Measurements from ENCODE around the gene USP24. TPM values are rescaled to one million over a fixed set of nuclear protein-coding genes. Genes with fewer than 3 reads are reported as not detected.

The USP24 gene
- total RNA-seq, 1 experiment from 2014 or later: 35.3 TPM

DNA sequence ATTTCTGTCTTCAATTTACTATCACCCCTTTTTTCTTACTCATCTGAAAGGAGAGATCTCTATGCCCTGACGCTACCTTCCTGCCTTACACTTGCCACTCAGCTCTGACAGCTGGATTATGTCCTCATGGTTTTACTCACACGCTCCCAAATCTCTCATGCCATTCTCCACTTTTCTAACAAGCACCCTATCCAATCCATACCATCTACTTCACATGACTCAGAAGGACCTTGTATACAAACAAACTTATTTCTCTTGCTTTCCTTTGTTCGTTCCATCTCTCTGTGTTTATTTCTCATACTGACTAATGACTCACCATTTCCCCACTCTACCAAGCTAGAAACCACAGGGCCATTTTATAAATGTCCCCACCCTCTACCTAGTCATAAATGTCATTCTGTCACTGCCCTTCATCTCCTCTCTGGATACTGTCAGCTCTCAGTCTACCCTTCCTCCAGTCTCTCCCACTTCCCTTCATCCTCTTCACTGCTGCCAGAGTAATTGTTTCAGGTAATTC, 87.3 kb downstream of the USP24 start:
- Histone ChIP-seq H3K9ac (ENCODE audit: extremely low read depth, insufficient read length, low read length) (no peak overlapping the region), H2AK5ac (ENCODE audit: insufficient read length, low read length) (no peak overlapping the region), H4K20me1 (ENCODE audit: control insufficient read depth, insufficient read depth, insufficient read length) (no peaks in the 10 kb centered on the region), H4K91ac (ENCODE audit: insufficient read length, low read depth, low read length) (no peak overlapping the region), H2BK20ac (ENCODE audit: low read depth, low read length, poor library complexity, severe bottlenecking) (no peak overlapping the region), H4K5ac (ENCODE audit: insufficient read length, low read depth, low read length) (no peak overlapping the region), H3K27ac (ENCODE audit: insufficient read length, low read depth, low read length) (no peak overlapping the region), H2BK15ac (ENCODE audit: low read depth, low read length) (no peak overlapping the region), H2BK120ac (ENCODE audit: low read depth, low read length, poor library complexity, severe bottlenecking) (no peak overlapping the region), H3K4me1 (ENCODE audit: insufficient read depth, low read length) (no peaks in the 10 kb centered on the region), H3K4me2 (ENCODE audit: insufficient read depth, insufficient read length, low read length) (no peak overlapping the region), H2BK12ac (ENCODE audit: insufficient read length, low read depth, low read length) (no peak overlapping the region), H4K8ac (replicated peaks; ENCODE audit: insufficient read length, low read depth, low read length) (no peak overlapping the region), H3T11ph (ENCODE audit: low read length) (no peak overlapping the region), H3K4ac (ENCODE audit: low read depth, low read length) (no peak overlapping the region), H3K23ac (ENCODE audit: insufficient read length, low read depth, low read length) (no peak overlapping the region), H2AFZ (ENCODE audit: low read length) (no peak overlapping the region), H3K14ac (ENCODE audit: insufficient read depth, low read length) (no peak overlapping the region), H3K18ac (ENCODE audit: insufficient read length, low read depth, low read length) (no peak overlapping the region), H3K9me3 (ENCODE audit: control insufficient read depth, low read depth, low read length) (no peaks in the 10 kb centered on the region), H3K23me2 (ENCODE audit: insufficient read length, low read depth, low read length, poor library complexity, severe bottlenecking) (no peaks in the 10 kb centered on the region), H2BK5ac (ENCODE audit: insufficient read length, low read length) (no peak overlapping the region), H3K79me2 (ENCODE audit: insufficient read depth, low read length) (no peaks in the 10 kb centered on the region), H3K27me3 (ENCODE audit: insufficient read depth, low read length) (no peaks in the 10 kb centered on the region), H3K79me1 (ENCODE audit: insufficient read depth, low read depth, low read length, poor library complexity, severe bottlenecking) (no peaks in the 10 kb centered on the region), H3K56ac (ENCODE audit: insufficient read length, low read depth, low read length) (no peak overlapping the region)
- no peaks in the 10 kb centered on the region for H3K9me3 Mint-ChIP-seq
- no peaks in the 10 kb centered on the region for H3K4me1 Mint-ChIP-seq
- no peak overlapping the region; a peak in 1 of 7 replicates for H3K27ac Mint-ChIP-seq
- TF ChIP-seq, protein P1, sequence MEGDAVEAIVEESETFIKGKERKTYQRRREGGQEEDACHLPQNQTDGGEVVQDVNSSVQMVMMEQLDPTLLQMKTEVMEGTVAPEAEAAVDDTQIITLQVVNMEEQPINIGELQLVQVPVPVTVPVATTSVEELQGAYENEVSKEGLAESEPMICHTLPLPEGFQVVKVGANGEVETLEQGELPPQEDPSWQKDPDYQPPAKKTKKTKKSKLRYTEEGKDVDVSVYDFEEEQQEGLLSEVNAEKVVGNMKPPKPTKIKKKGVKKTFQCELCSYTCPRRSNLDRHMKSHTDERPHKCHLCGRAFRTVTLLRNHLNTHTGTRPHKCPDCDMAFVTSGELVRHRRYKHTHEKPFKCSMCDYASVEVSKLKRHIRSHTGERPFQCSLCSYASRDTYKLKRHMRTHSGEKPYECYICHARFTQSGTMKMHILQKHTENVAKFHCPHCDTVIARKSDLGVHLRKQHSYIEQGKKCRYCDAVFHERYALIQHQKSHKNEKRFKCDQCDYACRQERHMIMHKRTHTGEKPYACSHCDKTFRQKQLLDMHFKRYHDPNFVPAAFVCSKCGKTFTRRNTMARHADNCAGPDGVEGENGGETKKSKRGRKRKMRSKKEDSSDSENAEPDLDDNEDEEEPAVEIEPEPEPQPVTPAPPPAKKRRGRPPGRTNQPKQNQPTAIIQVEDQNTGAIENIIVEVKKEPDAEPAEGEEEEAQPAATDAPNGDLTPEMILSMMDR (conservative IDR thresholded peaks at IDR 0.05): no peak
- no peaks in the 10 kb centered on the region for H3K27me3 Mint-ChIP-seq (ENCODE audit: low read depth)
- WGBS (ENCODE audit: extremely low coverage, insufficient read length, low lambda C conversion rate): no CpG with 5 or more reads among the region's 3 CpGs
- peaks cover 26 to 79% (median 53%) of the 10 kb centered on the region in 3 experiments; a peak in 6 of 7 replicates for H3K36me3 Mint-ChIP-seq (ENCODE audit: insufficient read depth in 1 of 3, low read depth in 3 of 3)
- H3K4me3 Mint-ChIP-seq: no peak overlapping the region
- DNase-seq: no peak

All from H9 (cell line).